Left renal cortex interstitium (tissue), 4 donors: ENCODE measurements around the gene BIRC3. TPM values are rescaled to one million over a fixed set of nuclear protein-coding genes. Genes with fewer than 3 reads are reported as not detected.

Experiments
- polyA plus RNA-seq, 4 donors: library from polyadenylated mRNA; unstranded; fragments of 120-200 nt; gene quantifications; one replicate each; pipeline ENCODE4 v1.2.1, GENCODE V29; 2013; ENCODE audit not compliant: insufficient read length in 4 of 4

BIRC3 gene
- polyA plus RNA-seq, 4 donors = 0.78 to 1.8 (median 1.5) TPM

Other genes with a start within 250 kb of the BIRC3 start
- gene YAP1, start 207.0 kb upstream of the BIRC3 start, polyA plus RNA-seq = 100 to 1,000 TPM; 171 to 199 (median 186) TPM
- gene BIRC2, start 29.7 kb downstream of the BIRC3 start, polyA plus RNA-seq = 10 to 100 TPM; 67.8 to 96.4 (median 82.8) TPM
- 100 to 1,000 TPM; 225 to 336 (median 283) TPM for gene TMEM123, start 135.3 kb downstream of the BIRC3 start, polyA plus RNA-seq
- gene MMP7, start 213.3 kb downstream of the BIRC3 start, polyA plus RNA-seq = 10 to 100 TPM; 19.8 to 32.3 (median 24.8) TPM